Measurements from ENCODE around the gene CNIH2. TPM values are rescaled to one million over a fixed set of nuclear protein-coding genes. Genes with fewer than 3 reads are reported as not detected.
"Not testable (repeated sequence)": the region's sequence is repeated elsewhere in the genome, so short reads cannot be mapped to it uniquely, and the experiment has no call there.

The CNIH2 gene
- total RNA-seq, 1 donor from 2014 or later, result 0.89 TPM

GRCh38 chr11:66315921-66316811, 38.2 kb downstream of the CNIH2 start:
- peak overlapping the region; percentile 59 for H3K4me3 ChIP-seq
- no peak for DNase-seq
- peak overlapping the region; percentile 65 for H3K27ac ChIP-seq
- no peaks in the 10 kb centered on the region for H3K36me3 ChIP-seq
- no peak for TF ChIP-seq CTCF (IDR thresholded peaks at IDR 0.05)
- no peak for ATAC-seq
- no peaks in the 10 kb centered on the region for H3K9me3 ChIP-seq
- peaks cover 44% of the 10 kb centered on the region for H3K4me1 ChIP-seq
- H3K27me3 ChIP-seq (ENCODE audit: low read depth), result peaks cover 5% of the 10 kb centered on the region
- intact Hi-C loops (cut with DNase I), result no loop called here

- no peak for TF ChIP-seq CTCF (IDR thresholded peaks at IDR 0.05)
- DNase-seq, result no peak
- H3K4me1 ChIP-seq, result peaks cover 44% of the 10 kb centered on the region
- ATAC-seq, result no peak
- peaks cover 5% of the 10 kb centered on the region for H3K27me3 ChIP-seq (ENCODE audit: low read depth)
- no peaks in the 10 kb centered on the region for H3K9me3 ChIP-seq
- peak within 1 kb of the TSS; percentile 59 for H3K4me3 ChIP-seq
- peak within 1 kb of the TSS; percentile 65 for H3K27ac ChIP-seq
- H3K36me3 ChIP-seq, result no peaks in the 10 kb centered on the region
- intact Hi-C loops (cut with DNase I), result no loop called here
These were observed 38.9 kb downstream of the CNIH2 start, which contains the start of gene CD248 for GRCh38 chr11:66316849-66317251. TSS of gene CD248 (minus strand) at chr11:66317044. CDS start at chr11:66317027, 17 bp downstream.

- intact Hi-C loops (cut with DNase I), result no loop called here
- Histone ChIP-seq H3K4me1 (peaks cover 44% of the 10 kb centered on the region), H3K9me3 (no peaks in the 10 kb centered on the region), H3K36me3 (no peaks in the 10 kb centered on the region), H3K27me3 (ENCODE audit: low read depth) (peaks cover 5% of the 10 kb centered on the region), H3K27ac (peak overlapping the region; percentile 65), H3K4me3 (peak overlapping the region; percentile 59)
- no peak for DNase-seq
- no peak for TF ChIP-seq CTCF (IDR thresholded peaks at IDR 0.05)
- no peak for ATAC-seq
These were observed 39.3 kb downstream of the CNIH2 start for GRCh38 chr11:66317322-66317722.

GRCh38 chr11:66317723-66318599, 40.0 kb downstream of the CNIH2 start:
- peak; percentile 18 to 39 for ATAC-seq
- DNase-seq, result no peak
- intact Hi-C loops (cut with DNase I), result no loop called here
- Histone ChIP-seq H3K27me3 (ENCODE audit: low read depth) (peaks cover 5% of the 10 kb centered on the region), H3K4me1 (peaks cover 42% of the 10 kb centered on the region), H3K9me3 (no peaks in the 10 kb centered on the region), H3K36me3 (no peaks in the 10 kb centered on the region), H3K27ac (peak overlapping the region; percentile 65), H3K4me3 (no peak overlapping the region)
- TF ChIP-seq CTCF (IDR thresholded peaks at IDR 0.05), result no peak

GRCh38 chr11:66318600-66318970, 40.6 kb downstream of the CNIH2 start:
- TF ChIP-seq CTCF (IDR thresholded peaks at IDR 0.05), result no peak
- no peaks in the 10 kb centered on the region for H3K9me3 ChIP-seq
- H3K4me3 ChIP-seq, result no peak overlapping the region
- peak overlapping the region; percentile 6 for H3K27ac ChIP-seq
- ATAC-seq (no peak), DNase-seq (no peak)
- peaks cover 36% of the 10 kb centered on the region for H3K4me1 ChIP-seq
- intact Hi-C loops (cut with DNase I), result no loop called here
- H3K36me3 ChIP-seq, result no peaks in the 10 kb centered on the region
- peaks cover 5% of the 10 kb centered on the region for H3K27me3 ChIP-seq (ENCODE audit: low read depth)

- not testable (repeated sequence) for H3K4me3 ChIP-seq
These were observed 42.3 kb downstream of the CNIH2 start for GRCh38 chr11:66320289-66320688.

GRCh38 chr11:66320748-66321147, 42.8 kb downstream of the CNIH2 start:
- H3K36me3 ChIP-seq; H3K27me3 ChIP-seq (ENCODE audit: low read depth); H3K27ac ChIP-seq; H3K4me3 ChIP-seq; H3K9me3 ChIP-seq; DNase-seq; ATAC-seq; intact Hi-C loops (cut with DNase I): not testable (repeated sequence)
- peaks cover 34% of the 10 kb centered on the region for H3K4me1 ChIP-seq

More at GRCh38 chr11:66320289-66320688, 42.3 kb downstream of the CNIH2 start:
- H3K27ac ChIP-seq; ATAC-seq; H3K27me3 ChIP-seq (ENCODE audit: low read depth); H3K9me3 ChIP-seq; DNase-seq; H3K36me3 ChIP-seq; intact Hi-C loops (cut with DNase I): not testable (repeated sequence)
- H3K4me1 ChIP-seq, result peaks cover 34% of the 10 kb centered on the region

Measured in lower lobe of right lung (tissue), 2 donors.